Measurements from ENCODE around the gene ZNF281. TPM values are rescaled to one million over a fixed set of nuclear protein-coding genes. Genes with fewer than 3 reads are reported as not detected.
A peak's percentile ranks its signal among the peaks of the same experiment; 100 is the strongest.

The ZNF281 gene
- total RNA-seq, 6 donors from 2014 or later, result 11.4 to 26.8 (median 16.6) TPM

DNA sequence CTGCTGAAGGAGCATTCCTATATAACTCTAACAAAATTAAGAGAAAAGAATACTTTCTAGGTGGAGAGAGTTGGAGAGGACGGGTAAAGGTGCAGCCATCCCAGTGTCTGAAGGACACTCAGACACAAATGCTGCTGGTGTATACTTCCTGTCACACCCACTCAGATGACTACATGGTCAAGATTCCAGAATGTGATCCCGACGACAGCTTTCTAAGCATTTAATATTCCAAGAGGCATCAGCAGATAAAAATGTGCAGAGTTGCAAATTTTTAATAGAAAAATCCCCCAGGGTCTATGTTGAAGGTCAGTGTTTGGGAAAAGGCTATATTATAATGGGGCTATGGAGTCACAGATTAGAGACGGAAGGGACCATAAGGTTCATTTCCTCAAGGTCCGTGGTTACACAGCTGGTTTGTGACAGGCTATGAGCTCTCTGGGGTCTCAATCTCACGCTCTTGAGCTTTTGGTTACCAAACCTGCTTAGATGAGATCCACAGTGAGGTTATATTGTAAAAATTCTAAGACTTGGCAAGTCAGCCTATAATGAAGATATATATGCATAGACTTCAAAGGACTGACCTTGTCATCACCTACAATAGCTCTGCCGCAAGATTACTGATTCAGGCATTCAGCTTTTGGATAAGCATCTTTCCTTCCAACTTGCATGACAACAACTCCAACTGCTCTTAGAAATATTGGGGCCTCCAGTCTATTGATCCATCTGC, 35.1 kb downstream of the ZNF281 start:
- DNase-seq (no peak), ATAC-seq (ENCODE audit: low FRiP score in 2 of 2) (no peak)
- Histone ChIP-seq H3K27ac (no peak overlapping the region), H3K36me3 (no peaks in the 10 kb centered on the region), H3K4me1 (peaks cover 0 to 10% (median 6%) of the 10 kb centered on the region in 4 donors), H3K4me3 (no peak overlapping the region), H3K9me3 (no peaks in the 10 kb centered on the region), H3K27me3 (no peaks in the 10 kb centered on the region)
- 60 to 72% methylated on average over 7 of the region's 7 CpGs for WGBS, 2 donors
- TF ChIP-seq EP300 (IDR thresholded peaks at IDR 0.05) (no peak), POLR2A (IDR thresholded peaks at IDR 0.05) (no peak), POLR2AphosphoS5 (IDR thresholded peaks at IDR 0.05) (no peak)
- TF ChIP-seq, protein P1, sequence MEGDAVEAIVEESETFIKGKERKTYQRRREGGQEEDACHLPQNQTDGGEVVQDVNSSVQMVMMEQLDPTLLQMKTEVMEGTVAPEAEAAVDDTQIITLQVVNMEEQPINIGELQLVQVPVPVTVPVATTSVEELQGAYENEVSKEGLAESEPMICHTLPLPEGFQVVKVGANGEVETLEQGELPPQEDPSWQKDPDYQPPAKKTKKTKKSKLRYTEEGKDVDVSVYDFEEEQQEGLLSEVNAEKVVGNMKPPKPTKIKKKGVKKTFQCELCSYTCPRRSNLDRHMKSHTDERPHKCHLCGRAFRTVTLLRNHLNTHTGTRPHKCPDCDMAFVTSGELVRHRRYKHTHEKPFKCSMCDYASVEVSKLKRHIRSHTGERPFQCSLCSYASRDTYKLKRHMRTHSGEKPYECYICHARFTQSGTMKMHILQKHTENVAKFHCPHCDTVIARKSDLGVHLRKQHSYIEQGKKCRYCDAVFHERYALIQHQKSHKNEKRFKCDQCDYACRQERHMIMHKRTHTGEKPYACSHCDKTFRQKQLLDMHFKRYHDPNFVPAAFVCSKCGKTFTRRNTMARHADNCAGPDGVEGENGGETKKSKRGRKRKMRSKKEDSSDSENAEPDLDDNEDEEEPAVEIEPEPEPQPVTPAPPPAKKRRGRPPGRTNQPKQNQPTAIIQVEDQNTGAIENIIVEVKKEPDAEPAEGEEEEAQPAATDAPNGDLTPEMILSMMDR (IDR thresholded peaks at IDR 0.05), result no peak

DNA sequence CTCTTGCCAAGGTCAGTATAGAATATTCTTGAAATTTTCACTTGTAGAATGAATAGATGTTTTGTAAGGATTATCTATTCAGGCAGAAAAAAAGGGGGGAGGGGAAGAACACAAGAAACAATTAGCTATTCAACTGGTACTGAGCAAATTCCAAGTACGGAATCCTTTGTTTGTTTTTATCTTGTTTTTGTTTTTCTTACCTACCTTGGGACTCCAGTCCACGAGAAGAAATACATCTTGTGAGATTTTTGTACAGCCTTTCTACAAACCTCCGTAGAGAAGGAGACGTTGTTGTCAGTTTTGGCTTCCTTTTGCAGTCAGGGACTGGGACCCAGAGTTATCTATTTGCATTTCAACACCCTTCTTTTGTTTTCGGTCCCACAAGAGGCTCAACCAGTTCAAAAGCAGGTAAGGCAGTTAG, 36.0 kb downstream of the ZNF281 start:
- no peak for ATAC-seq (ENCODE audit: low FRiP score in 2 of 2)
- no peaks in the 10 kb centered on the region for H3K36me3 ChIP-seq
- 32 to 49% methylated on average over 5 of the region's 5 CpGs for WGBS, 2 donors
- H3K27me3 ChIP-seq, result no peaks in the 10 kb centered on the region
- no peaks in the 10 kb centered on the region for H3K9me3 ChIP-seq
- no peak for TF ChIP-seq POLR2AphosphoS5 (IDR thresholded peaks at IDR 0.05)
- TF ChIP-seq EP300 (IDR thresholded peaks at IDR 0.05), result no peak
- TF ChIP-seq, protein P1 (IDR thresholded peaks at IDR 0.05), result no peak
- TF ChIP-seq POLR2A (IDR thresholded peaks at IDR 0.05), result no peak
- no peak overlapping the region for H3K4me3 ChIP-seq
- no peak for DNase-seq
- no peak overlapping the region for H3K27ac ChIP-seq
- peaks cover 0 to 10% (median 7%) of the 10 kb centered on the region in 4 donors for H3K4me1 ChIP-seq

DNA sequence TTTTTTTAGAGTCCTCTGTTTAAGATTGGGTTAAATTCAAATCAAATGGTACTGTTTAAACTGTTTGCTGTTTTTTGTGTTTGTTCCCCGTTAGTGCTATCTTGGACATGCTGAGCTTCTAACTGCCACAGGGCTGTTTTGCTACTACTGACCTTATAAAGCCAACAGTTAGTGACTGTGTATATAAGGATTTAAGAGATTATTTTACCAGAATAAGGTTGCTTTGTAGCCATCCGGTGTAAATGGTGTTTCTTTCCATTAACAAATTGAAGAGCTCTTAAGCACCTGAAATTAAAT, 37.0 kb downstream of the ZNF281 start:
- Histone ChIP-seq H3K27me3 (no peaks in the 10 kb centered on the region), H3K9me3 (no peaks in the 10 kb centered on the region), H3K36me3 (no peaks in the 10 kb centered on the region), H3K4me3 (no peak overlapping the region), H3K4me1 (peaks cover 0 to 10% (median 7%) of the 10 kb centered on the region in 4 donors), H3K27ac (no peak overlapping the region)
- ATAC-seq (ENCODE audit: low FRiP score in 2 of 2), result no peak
- WGBS, 2 donors, result 77% methylated on average over 2 of the region's 2 CpGs
- TF ChIP-seq POLR2A (IDR thresholded peaks at IDR 0.05) (no peak), POLR2AphosphoS5 (IDR thresholded peaks at IDR 0.05) (no peak), EP300 (IDR thresholded peaks at IDR 0.05) (no peak)
- TF ChIP-seq, protein P1 (IDR thresholded peaks at IDR 0.05), result no peak
- no peak for DNase-seq

DNA sequence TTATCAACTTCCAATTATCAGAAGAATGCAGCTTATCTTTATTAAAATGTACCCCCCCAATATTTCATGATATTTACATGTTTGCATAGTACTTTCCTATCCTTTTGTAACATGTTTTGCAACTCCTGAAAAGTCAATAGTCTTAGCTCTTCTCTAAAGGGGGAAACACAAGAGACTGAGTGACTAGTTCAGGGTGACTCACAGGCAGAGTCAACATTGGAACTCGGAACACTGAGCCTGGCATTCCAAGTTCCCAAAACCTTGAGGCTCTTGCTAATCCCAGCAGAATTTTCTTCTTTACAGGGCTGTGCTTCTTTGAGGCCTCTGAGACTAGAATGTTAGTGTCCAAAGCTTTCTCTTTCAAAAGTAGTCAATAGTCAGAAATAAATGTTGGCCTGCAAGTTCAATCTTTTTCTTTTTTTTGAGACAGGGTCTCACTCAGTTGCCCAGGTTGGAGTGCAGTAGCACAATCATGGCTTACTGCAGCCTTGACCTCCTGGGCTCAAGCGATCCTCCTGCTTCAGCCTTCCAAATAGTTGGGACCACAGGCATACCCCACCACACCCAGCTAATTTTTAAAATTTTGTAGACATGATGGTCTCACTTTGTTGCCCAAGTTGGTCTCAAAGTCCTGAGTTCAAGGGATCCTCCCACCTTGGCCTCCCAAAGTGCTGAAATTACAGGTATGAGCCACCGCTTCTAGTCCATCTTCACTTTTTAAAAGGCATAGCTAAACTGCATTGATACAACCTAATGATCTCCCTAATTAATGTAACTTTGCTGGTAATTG, 37.5 kb downstream of the ZNF281 start:
- no peak overlapping the region for H3K27ac ChIP-seq
- 81 to 88% methylated on average over 3 of the region's 3 CpGs for WGBS, 2 donors

DNA sequence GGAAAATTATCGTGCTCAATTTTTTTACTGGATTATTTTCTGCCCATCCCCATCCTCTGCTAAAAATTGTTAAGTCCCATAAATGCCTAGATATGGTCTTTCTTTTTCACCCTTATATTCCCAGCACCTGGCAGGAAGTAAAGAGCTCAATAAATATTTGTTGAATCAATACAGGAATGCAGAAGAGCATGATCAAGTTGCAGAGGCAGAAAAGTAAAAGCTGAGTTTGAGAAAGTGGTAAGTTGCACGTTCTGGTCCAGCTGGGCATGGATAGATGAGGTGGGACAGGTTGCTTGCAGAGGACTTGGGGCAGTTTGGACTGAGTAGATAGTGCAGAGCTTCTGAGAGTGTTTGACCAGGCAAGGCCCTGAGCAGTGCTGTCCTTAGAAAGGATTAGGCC, 40.1 kb downstream of the ZNF281 start:
- ATAC-seq (ENCODE audit: low FRiP score in 2 of 2), result no peak
- H3K27me3 ChIP-seq, result no peaks in the 10 kb centered on the region
- no peaks in the 10 kb centered on the region for H3K9me3 ChIP-seq
- 70 to 74% methylated on average over 2 of the region's 2 CpGs for WGBS, 2 donors
- peaks cover 3 to 10% (median 6%) of the 10 kb centered on the region in 4 donors for H3K4me1 ChIP-seq
- no peak overlapping the region for H3K4me3 ChIP-seq
- H3K27ac ChIP-seq, result no peak overlapping the region
- DNase-seq, result no peak
- no peak for TF ChIP-seq POLR2AphosphoS5 (IDR thresholded peaks at IDR 0.05)
- no peak for TF ChIP-seq POLR2A (IDR thresholded peaks at IDR 0.05)
- TF ChIP-seq, protein P1 (IDR thresholded peaks at IDR 0.05), result no peak
- TF ChIP-seq EP300 (IDR thresholded peaks at IDR 0.05), result no peak
- H3K36me3 ChIP-seq, result no peaks in the 10 kb centered on the region

More for the DNA sequence above, 37.5 kb downstream of the ZNF281 start:
- Histone ChIP-seq H3K27me3 (no peaks in the 10 kb centered on the region), H3K4me3 (no peak overlapping the region), H3K4me1 (peaks cover 0 to 10% (median 7%) of the 10 kb centered on the region in 4 donors), H3K36me3 (no peaks in the 10 kb centered on the region), H3K9me3 (no peaks in the 10 kb centered on the region)
- TF ChIP-seq POLR2AphosphoS5 (IDR thresholded peaks at IDR 0.05) (no peak), EP300 (IDR thresholded peaks at IDR 0.05) (peak in 1 of 4 donors; percentile 59)
- DNase-seq, result peak in 1 of 2 donors; percentile 67
- no peak for ATAC-seq (ENCODE audit: low FRiP score in 2 of 2)
